SW 1271 (cell line): ENCODE data around the gene CSF2RB.

Experiments
- DNase-seq, 2 experiments: peaks; one replicate each; lab custom pipeline; 2025; lab: John Stamatoyannopoulos, UW

The CSF2RB gene

DNA sequence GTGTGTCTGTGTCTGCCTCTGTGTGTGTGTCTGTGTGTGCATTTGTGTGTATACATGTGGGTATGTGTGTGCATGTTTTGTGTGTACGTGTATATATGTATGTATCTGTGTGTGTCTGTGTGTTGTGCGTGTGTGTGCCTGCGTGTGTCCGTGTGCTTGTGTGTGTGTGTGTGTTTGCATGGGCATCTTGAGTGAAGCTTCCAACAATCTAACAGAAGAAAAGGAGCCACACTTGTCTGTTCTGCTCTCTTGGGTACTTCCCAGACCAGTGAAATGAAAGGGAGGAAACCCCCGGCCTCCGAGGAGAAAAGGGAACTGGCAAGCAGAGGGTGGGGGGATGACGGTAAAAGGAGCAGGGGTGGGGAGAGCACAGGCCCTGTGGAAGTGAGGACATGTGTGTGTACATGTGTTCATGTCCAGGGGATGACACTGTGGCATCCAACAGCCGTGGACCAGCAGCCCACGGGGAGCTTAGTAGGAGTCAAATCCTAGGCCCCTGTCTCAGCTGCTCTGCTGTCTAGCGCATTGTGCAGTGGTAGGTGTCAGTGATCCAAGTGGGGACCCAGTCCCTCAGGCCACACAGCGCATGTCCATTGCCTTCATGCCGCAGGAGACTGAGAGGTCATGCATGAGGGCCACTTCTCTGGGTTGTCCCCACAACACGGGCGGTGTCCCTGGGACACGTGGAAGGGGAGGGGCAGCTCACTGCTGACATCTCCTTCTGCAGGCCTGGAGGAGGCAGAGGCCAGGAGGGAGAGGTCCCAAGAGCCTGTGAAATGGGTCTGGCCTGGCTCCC lies 8.1 kb downstream of the CSF2RB start:
- no peak for DNase-seq

DNA sequence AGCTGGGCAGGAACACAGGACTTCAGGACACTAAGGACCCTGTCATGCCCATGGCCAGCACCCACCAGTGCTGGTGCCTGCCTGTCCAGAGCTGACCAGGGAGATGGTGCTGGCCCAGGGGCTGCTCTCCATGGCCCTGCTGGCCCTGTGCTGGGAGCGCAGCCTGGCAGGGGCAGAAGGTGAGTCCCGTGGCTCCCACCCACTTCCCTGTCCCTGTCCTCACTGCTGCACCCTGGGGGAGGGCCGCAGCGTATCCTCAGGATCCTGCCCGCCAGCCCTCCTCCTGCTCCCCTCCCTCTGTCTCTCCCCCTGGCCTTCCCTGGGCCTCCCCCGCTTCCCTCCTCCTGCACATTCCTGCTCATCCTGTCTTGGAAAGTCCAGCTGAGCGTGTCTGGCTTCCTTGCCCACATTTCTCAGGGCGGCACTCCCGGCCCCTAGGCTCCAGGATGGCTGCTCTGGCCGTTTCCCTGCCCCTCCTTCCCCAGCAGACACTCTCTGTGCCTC lies 8.7 kb downstream of the CSF2RB start:
- DNase-seq: no peak

DNA sequence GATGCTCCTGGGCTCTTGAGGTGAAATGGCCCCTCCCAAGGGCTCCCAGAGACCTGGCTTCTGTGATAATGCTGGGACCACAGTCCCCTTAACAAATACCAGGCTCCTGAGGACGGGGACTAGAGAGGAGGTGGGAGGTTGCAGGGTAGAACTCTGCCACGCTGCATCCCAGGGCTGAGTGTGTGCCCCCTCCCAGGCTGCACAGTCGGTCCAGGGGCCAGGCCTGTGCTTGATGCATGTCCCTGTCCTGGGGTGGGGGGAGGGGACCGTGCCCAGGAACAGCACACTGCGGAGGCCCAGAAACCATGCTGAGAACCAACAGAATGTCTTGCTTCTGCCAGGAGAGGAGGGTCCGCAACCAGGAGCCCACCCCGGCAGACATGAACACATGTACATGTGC lies 9.3 kb downstream of the CSF2RB start:
- no peak for DNase-seq

DNA sequence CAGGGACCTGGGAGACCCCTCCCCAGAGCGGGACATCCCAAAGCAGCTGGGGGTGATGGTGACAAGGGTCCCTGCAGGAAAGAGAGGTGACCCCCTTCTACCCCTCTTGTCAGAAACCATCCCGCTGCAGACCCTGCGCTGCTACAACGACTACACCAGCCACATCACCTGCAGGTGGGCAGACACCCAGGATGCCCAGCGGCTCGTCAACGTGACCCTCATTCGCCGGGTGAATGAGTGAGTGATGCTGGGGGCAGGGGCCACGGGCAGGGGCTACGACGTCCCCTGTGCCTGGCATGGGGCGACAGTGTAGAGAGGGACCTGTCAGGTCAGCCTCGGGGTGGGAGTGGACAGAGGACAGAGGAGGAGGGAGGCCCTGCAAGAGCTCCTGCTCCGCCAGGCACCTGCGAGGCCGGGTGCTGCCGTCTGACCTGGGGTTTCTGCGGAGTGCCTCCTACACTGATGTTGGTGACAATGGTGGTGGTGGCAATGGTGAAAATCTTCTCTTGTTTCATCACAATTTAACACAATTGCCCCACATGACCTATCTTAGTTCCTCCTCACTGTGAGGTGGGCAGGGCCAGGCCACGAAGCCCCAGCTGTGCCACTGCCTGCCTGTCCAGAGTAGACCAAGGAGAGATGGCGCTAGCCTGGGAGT lies 9.8 kb downstream of the CSF2RB start:
- no peak for DNase-seq

DNA sequence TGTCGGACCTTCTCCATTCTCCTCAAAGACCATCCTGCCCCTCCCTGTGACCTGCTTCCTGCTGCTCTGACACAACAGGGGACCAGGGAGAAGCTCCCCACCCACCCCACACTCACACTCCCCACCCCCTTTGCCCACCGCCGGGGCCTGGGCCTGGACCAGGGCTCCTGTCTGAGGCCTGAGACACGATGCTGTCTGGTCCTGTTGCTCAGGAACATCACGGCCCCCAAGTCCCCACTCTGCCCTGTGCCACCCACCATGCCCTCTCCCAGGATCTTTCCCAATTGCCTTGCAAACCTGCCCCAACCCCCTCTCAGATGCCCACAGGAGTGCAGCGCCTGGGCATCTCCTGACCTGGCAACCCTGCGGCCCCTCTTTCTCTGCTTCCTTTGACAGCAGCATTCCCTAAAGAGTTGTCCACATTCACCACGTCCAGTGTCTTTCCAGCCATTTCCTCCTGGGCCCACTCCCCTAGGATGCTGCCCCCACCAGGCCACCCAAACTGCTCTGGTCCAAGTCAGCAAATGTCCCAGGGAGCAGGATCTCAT lies 10.8 kb downstream of the CSF2RB start:
- no peak for DNase-seq

DNA sequence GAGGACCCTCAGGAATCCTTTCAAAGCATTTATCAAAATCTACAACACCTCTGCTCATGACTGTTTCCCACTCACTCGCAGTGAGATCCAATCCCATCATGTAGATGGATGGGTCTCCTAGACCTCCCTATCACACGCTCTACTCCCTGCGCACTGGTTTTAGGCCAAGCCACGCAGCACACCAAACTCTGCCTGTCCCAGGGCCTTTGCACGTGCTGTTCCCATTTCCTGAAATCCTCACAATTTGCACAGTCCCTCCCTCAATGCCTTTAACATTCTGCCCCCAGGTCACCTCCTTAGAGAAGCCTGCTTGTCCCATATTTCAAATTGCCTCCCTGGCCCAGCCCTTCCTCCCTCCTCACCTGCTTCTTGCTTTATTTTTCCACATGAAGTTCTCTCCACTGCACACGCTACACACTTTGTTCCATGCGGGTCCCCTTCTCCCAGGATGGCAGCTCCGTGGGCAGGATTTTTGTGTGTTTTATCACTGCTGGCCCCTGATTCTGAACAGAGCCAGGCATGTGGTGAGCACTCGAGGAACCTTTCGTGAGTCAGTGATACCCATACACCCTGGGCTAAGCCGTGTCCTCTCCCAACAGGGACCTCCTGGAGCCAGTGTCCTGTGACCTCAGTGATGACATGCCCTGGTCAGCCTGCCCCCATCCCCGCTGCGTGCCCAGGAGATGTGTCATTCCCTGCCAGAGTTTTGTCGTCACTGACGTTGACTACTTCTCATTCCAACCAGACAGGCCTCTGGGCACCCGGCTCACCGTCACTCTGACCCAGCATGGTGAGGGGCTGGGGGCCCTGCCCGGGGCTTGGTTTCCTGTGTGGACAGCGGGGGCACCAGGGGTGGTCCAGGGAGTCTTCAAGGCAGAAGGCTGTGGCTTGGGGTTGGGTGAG lies 12.2 kb downstream of the CSF2RB start:
- no peak for DNase-seq

DNA sequence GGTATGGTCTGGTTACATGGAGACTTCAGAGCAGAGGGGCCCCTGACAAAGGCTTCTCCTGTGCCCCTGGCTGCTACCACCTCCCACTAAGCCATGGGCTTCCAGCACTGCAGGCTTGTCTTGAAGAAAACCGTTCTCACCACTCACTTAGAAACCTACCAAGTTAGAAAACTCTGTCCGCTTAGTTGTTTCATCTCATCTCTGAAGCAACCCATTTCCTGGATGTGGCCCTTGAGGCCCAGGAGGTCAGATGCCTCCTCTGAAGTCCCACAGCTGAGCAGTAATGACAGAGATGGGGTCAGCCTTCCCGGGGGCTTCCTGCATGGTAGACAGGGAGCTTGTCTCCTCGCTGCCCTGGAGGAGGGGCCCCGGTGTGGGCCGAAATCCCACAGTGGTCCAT lies 12.9 kb downstream of the CSF2RB start:
- no peak for DNase-seq

DNA sequence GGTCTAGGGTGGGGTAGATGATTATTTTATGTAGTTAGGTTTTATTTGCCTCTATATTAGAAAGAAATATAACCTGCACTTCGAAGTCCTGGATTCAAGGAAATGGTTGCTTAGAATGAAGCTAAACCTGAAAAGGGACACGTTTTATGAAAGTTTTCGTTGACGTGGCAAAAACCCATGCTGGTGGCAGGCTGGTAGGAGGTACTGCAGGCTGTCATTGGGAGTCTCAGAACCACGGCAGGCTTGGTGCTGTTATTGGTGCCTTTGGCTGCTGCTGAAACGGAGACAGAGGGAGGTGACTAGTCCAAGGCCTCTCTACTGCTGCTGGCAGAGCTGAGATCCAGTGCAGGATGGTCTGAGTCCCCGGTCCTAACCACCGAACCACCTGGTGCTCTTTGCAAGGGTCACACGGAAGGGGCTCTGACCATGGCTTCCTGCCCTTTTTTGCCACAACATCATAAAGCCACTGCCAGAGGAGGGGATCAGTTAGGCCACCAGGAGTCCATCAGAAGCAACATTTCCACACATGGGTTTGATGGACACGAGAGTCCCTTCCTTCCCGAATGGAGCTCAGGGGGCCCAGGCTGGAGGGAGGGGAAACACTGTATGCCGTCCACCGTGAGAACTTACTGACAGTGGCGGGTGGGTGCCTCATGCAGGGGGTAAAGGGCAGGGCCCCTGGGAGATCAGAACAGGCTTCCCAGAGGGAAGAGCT lies 13.4 kb downstream of the CSF2RB start:
- no peak for DNase-seq

DNA sequence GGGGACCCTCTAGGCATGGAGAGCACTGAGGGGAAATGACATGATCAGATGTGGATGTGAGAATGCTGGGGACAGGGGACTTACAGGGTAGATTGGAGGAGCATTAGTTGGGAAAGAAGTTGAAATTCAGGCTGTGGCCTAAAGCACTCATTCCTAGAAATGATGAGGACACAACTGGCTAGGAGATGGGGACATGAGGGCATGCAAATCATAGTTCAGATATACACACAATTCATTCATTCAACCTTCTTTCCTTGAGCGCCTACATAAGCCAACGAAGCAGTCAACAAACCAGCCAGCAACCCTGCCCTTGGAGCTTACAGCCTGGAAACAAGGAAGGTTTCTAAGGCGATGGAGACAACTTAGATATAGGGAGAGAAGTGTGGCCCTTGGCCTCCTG lies 14.2 kb downstream of the CSF2RB start:
- DNase-seq: no peak

DNA sequence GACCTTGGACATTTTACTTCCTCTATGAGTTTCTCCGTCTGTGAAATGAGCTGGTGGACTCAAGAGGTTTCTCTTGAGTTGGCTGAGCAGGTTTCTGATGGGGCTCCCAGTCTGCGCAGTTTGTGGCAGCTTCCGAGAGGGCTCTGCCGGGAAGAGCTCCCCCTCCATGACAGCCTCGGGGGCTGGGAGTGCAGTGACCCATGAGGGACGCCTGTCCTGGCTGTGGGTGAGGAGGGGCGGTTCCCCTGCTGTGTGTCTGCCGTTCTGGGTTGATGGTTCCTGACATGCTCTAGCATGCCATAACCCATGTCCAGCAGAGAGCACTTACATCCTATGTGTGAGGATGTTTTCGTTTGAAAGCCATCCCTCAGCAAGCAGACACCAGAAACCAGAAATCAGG lies 14.8 kb downstream of the CSF2RB start:
- no peak for DNase-seq

DNA sequence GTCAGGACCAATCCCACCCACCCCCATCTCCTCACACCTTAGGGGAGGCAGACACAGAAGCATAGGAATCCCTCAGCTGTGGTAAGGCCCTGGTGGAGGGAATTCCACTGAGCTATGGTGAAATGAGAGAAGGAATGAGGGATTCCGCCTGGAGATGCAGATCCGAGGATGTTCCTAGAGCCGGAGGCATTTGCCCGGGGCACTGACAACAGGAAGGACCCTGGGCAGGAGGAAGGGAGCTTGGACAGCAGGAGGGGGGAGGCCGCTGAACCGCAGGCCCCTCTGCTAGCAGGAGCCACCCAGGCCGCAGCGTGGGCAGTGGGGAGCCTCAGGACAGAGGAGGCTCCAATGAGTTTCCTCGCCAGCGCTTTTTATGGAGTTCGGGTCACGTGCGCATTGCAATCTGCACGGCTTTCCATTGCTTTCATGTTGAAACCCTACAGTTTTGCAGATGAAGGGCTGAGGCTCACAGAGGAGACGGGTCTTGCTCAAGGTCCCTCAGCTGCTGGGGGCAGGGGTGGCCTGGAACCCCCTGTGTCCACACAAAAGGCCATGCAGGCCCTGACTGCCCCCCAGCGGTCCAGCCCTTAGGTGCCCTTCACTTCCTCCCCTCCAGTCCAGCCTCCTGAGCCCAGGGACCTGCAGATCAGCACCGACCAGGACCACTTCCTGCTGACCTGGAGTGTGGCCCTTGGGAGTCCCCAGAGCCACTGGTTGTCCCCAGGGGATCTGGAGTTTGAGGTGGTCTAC lies 15.5 kb downstream of the CSF2RB start:
- DNase-seq: no peak

DNA sequence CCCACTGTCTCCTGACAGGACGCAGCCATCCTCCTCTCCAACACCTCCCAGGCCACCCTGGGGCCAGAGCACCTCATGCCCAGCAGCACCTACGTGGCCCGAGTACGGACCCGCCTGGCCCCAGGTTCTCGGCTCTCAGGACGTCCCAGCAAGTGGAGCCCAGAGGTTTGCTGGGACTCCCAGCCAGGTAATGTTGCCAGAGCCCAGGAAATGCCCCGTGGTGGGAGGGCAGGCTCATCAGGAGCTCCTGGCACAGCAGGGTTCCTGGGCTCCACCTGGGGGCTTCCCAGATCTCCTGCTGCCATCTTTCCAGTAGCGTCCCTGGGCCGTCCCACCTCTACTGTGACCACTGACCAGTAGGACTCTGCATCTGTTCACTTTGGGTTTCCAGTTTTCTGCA lies 16.2 kb downstream of the CSF2RB start:
- no peak for DNase-seq

DNA sequence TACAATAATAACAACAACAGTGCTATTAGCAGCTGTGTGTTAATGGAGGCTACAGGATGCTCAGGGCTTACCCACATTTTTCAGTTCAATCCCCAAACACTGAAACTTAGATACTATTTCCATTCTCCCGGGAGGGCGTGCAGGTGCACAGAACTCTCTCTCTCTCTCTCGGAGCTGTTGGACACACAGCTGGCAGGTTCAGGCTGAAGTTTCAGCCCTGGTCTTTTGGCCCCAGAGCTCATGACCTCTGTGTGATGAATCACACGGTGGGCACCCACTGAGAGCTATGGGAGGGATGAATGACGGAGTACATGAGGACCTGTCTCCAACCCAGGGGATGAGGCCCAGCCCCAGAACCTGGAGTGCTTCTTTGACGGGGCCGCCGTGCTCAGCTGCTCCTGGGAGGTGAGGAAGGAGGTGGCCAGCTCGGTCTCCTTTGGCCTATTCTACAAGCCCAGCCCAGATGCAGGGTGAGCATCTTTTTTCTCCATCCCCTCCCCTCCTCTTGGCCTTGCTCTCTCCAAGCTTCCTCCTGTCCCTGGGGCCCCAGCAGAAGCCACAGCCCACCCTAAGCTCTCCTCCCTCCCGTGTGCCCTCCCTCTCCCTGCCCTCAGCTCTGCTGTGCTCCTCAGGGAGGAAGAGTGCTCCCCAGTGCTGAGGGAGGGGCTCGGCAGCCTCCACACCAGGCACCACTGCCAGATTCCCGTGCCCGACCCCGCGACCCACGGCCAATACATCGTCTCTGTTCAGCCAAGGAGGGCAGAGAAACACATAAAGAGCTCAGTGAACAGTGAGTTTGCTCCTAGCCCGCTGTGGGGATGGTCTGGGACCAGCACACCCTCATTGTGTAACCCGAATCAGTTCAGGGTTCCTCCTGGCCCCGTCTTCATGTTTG lies 16.9 kb downstream of the CSF2RB start:
- DNase-seq: no peak

DNA sequence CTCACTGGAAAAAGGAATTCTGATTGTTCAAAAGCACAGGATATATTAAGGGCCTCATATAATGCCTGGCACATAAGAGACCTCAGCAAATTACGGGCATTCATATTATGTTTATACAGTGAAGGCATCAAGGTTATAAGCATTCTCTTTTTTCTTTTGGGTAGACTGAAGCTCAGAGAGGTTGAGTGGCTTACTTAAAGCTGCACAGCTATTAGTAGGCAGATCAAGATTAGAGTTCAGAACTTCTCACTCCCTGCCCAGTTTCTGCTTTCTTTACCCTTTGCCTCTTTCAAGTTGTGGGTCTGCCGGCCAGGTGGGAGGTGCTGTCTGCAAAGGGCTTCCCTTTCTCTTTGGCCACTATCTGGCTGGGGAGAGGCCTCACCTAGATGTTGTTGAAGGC lies 18.0 kb downstream of the CSF2RB start:
- DNase-seq: no peak

DNA sequence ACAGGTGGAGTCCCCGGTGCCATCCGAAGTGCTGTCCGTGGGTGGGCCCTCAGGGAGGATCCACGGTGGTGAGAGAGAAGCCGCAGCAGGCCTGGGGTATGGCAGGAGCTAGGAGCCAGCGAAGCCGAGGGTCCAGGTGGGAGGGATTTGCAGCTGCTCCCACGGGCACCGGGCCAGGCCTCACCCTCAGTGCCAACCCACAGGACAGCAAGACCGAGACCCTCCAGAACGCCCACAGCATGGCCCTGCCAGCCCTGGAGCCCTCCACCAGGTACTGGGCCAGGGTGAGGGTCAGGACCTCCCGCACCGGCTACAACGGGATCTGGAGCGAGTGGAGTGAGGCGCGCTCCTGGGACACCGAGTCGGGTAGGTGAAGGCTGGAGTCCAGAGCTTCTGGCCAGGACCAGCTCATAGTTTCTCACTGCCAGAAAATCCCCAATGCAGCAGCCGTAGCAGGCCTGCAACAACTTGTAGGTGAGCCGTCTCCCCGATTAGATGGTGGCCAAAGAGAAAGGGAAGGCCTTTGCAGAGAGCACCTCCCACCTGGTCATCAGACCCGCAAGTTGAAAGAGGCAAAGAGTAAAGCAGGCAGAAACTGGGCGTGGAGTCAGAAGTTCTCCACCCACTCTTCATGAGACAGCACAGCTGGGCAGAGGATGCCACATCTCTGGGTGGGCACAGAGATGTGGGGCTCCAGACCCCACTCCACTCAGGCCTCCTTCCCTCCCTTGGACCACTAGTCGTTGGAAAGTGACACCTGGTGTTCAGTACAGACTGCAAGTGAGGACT lies 20.4 kb downstream of the CSF2RB start:
- DNase-seq: no peak

DNA sequence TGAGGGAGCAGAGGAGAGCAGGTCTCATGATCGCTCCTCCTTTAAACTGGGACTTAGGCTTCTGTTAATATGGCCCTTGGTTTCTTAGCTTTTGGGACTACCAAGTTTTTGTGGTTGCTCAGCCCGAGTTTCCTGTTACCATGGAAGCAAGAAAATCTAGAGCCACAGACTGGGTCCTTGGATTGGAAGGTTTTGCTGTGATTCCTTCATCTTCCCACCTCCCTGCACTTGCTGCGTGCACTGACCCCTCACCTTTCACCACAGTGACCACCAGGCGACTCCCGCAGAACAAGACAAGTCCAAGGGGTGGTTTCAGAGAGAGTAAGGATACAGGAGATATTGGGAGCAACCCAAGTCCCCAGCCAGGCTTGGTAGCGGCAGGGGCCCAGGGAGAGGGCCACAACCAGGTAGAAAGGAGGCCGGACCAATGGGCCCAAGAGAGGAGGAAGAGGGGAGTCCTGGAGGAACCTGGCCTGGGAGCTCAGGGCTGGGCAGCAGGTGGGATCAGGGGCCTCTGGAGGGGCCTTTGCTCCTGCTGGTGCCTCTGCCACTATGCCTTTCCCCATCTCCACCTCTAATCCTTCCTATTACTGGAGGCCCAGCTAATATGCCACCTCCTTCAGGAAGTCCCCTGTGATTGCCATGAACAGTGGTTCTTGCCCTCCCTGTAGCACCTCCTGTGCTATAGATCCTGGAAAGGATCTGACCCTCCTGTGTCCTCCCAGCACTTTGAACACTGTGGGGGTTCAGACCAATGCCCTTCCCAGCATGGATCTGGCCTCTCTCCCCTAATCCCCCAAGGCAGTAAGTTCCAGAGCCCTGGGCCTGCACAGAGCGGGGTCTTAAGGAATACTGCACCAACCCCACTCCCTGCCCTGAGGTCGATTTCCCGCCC lies 21.2 kb downstream of the CSF2RB start:
- no peak for DNase-seq

DNA sequence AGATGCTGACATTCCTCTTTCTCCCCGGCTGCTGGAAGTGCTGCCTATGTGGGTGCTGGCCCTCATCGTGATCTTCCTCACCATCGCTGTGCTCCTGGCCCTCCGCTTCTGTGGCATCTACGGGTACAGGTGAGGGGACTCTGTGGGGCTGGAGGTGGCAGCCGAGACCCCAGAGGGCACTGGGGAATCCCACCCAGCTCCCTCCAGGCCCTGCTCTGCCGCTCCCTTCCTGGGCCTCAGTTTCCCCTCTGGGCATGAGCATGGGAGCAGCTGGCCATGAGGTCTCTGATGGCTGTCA lies 21.8 kb downstream of the CSF2RB start:
- DNase-seq: no peak

DNA sequence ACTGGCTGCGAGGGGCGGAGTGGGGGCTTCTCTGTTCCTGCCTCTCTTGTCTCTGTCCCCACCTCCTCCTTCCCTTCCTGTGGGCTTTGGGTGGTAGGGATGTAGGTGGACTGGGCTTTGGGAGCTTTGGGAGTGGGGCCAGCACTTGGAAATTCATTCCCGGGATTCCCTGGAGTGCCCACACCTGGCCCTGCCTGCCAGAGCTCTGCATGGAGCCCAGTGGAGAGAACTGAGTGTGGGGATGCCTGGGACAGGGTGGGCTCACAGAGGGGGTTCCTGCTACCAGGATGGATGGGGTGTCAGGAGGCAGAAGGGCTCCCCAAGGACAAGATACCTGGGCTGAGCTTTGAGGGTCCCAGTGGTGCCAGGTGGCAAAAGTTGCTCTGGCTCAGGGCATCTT lies 22.3 kb downstream of the CSF2RB start:
- DNase-seq: no peak
